K562 (cell line): ENCODE data around the gene IGSF9.

Experiments
- ARID4B ChIP-seq: sonication (generic); formaldehyde crosslinking; IDR thresholded peaks from 2 replicates; pipeline ENCODE4 v1.8.0; 2022; ENCODE audit warnings: mild to moderate bottlenecking, missing genetic modification reagents
- SOX6 ChIP-seq: fragments of 450-650 bp; IDR thresholded peaks from 2 replicates; pipeline ENCODE4 v1.6.1; 2014; ENCODE audit warnings: mild to moderate bottlenecking
- TF ChIP-seq, protein P1 (sequence below): sonication (generic); formaldehyde crosslinking; IDR thresholded peaks from 2 replicates; pipeline ENCODE4 v1.8.1; 2023; ENCODE audit warnings: mild to moderate bottlenecking, missing genetic modification reagents, moderate library complexity

DNA sequence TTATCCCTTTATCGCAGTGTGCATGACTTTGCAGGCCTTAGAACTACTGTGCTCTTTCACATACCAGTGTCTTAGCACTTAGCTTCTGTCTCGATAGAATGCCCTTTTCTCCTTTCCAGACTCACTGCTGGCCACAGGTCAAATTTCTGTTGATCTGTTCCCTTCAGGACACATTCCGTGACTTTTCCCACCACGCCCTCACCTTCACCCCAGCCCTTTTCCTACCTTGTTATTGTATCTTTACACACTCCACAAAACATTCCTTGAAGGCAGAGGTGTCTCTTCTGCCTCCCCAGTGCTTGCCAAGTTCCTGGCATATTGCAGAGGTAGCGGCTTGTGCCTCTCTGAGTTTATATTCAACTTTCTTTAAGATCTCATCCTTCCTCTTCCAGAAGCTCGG lies 3.7 kb upstream of the IGSF9 start:
- TF ChIP-seq ARID4B (CRISPR knock-in tag) (no peak), SOX6 (no peak)
- TF ChIP-seq, protein P1, sequence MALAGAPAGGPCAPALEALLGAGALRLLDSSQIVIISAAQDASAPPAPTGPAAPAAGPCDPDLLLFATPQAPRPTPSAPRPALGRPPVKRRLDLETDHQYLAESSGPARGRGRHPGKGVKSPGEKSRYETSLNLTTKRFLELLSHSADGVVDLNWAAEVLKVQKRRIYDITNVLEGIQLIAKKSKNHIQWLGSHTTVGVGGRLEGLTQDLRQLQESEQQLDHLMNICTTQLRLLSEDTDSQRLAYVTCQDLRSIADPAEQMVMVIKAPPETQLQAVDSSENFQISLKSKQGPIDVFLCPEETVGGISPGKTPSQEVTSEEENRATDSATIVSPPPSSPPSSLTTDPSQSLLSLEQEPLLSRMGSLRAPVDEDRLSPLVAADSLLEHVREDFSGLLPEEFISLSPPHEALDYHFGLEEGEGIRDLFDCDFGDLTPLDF (CRISPR knock-in tag) = no peak
